Effector memory CD4-positive, alpha-beta T cell (primary cell): Measurements from ENCODE around the gene LRRFIP1.

Experiments used
- DNase-seq, 3 donors: peaks; one replicate each; pipeline ENCODE4 v3.0.0-alpha.2; 2020
- H3K27ac ChIP-seq: 2 replicates; pipeline ENCODE4 v1.7.0; 2013; ENCODE audit warnings: mild to moderate bottlenecking, low read length, moderate library complexity; ENCODE audit not compliant: insufficient read depth, poor library complexity, severe bottlenecking
- H3K27me3 ChIP-seq: replicated peaks from 2 replicates; pipeline ENCODE4 v1.7.0; 2013; ENCODE audit warnings: mild to moderate bottlenecking, low read length; ENCODE audit not compliant: insufficient read depth, control insufficient read depth, poor library complexity, severe bottlenecking
- H3K36me3 ChIP-seq: 2 replicates; pipeline ENCODE4 v1.7.0; 2013; ENCODE audit warnings: mild to moderate bottlenecking, low read length, moderate library complexity; ENCODE audit not compliant: control insufficient read depth, insufficient read depth
- H3K4me1 ChIP-seq: 2 replicates; pipeline ENCODE4 v1.7.0; 2013; ENCODE audit warnings: low read length, mild to moderate bottlenecking; ENCODE audit not compliant: control insufficient read depth, insufficient read depth, poor library complexity, severe bottlenecking
- H3K4me3 ChIP-seq: 2 replicates; pipeline ENCODE4 v1.7.0; 2013; ENCODE audit warnings: low read length, low read depth, mild to moderate bottlenecking; ENCODE audit not compliant: insufficient read depth, poor library complexity, severe bottlenecking
- H3K9me3 ChIP-seq: 2 replicates; pipeline ENCODE4 v1.7.0; 2013; ENCODE audit warnings: mild to moderate bottlenecking, low read length, moderate library complexity; ENCODE audit not compliant: control insufficient read depth

Gene LRRFIP1

DNA sequence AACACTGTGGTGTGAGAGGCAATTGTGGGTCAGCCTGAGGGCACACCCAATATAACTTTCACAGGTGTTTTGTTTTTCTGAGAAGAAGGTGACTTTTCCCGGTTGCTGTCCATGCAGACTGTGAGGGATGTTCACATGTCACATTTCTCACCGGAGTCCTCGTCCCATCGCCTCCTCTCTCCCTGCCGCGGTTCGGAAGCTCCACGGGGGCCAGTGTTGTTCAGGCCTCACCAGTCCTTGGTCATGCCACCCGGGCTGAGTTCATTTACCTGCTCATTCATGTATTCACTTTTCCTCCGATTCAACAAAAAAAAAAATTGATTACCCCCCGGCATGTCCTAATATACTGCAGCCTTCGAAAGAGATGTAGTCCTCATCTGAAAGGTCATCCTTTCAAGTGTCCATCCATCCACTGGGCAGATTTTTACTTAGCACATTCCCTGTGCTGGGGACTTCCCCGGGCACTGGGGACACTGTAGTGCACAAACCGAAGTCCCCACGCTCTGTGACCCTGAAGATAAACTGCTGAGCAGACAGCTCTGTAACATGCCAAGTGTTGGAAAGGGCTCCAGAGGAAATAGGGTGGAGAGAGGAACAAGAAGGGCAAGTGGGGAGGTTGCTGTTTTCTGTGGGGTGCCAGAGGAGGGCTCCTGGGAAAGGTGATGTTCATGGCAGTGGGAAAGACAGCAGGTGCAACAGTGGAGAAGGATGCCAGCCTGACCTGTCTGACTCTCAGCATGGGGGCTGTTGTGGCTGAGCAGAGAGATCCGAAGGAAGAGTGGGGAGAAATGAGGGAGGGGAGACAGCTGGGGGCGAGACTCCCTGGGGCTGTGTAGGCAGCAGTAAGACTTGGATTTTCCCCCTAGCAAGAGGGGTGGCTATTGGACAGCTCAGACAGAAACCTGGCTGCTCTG lies 22.4 kb downstream of the LRRFIP1 start:
- Histone ChIP-seq H3K4me1 (no peaks in the 10 kb centered on the region), H3K27ac (no peak overlapping the region), H3K9me3 (no peaks in the 10 kb centered on the region), H3K4me3 (no peak overlapping the region), H3K27me3 (no peaks in the 10 kb centered on the region), H3K36me3 (no peaks in the 10 kb centered on the region)
- DNase-seq: no peak

DNA sequence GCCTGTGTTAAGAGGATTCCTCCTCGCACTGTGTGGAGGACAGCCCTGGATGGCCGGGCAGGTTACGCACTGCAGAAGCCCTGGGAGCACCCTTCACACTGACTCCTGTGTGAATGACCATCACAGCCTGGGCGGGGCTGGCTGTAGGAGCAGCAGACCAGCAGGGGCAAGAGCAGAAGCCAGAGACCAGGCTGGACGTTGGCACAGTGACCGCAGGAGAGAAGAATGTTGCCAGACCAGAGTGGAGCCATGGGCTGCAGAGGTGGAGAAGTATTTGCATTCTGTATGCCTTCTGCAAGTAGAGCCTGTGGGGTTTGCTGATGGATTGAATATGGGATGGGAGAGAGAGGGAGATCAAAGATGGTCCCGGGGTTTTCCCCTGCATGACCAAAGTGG lies 23.1 kb downstream of the LRRFIP1 start:
- no peak for DNase-seq
- no peaks in the 10 kb centered on the region for H3K4me1 ChIP-seq
- H3K4me3 ChIP-seq: no peak overlapping the region
- H3K9me3 ChIP-seq: no peaks in the 10 kb centered on the region
- no peaks in the 10 kb centered on the region for H3K36me3 ChIP-seq
- no peak overlapping the region for H3K27ac ChIP-seq
- no peaks in the 10 kb centered on the region for H3K27me3 ChIP-seq

DNA sequence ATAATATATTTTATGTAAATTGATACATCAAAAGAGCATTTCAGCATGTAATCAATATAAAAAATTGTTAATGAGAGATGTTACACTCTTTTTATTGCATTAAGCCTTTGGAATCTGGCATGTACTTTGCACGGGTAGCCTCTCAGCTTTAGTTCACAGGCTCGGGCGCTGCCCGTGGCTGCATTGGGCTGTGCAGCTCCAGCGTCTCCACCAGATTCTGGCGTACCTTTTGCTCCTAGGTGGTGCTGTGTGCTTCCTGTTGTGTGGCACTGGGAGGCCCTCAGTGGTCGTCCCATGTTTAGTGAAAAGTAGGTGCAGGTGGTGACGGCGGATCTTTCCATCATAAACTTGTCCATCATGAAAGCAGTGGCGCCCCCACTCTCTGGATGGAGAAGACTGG lies 24.4 kb downstream of the LRRFIP1 start:
- Histone ChIP-seq H3K27ac (no peak overlapping the region), H3K27me3 (no peaks in the 10 kb centered on the region), H3K4me1 (no peaks in the 10 kb centered on the region), H3K9me3 (no peaks in the 10 kb centered on the region), H3K4me3 (no peak overlapping the region), H3K36me3 (no peaks in the 10 kb centered on the region)
- no peak for DNase-seq

DNA sequence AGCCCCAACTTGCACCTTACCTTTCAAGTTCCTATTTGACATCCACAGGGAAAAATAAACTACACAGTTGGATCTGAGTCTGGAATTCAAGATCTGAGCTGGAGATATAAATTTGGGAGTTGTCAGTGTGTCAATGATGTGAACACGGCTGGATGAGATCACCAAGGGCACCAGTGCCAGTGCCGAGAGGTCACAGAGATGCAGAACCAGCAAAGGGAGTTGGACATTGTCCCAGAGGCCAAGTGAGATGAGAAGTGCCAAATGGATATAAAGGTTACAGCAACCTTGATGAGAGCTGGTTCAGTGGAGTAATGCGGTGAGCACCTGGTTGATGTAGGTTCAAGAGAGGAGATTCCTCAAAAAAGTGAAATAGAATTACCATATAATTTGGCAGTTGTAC lies 24.8 kb downstream of the LRRFIP1 start:
- H3K36me3 ChIP-seq: no peaks in the 10 kb centered on the region
- H3K4me3 ChIP-seq: no peak overlapping the region
- no peaks in the 10 kb centered on the region for H3K9me3 ChIP-seq
- H3K4me1 ChIP-seq: no peaks in the 10 kb centered on the region
- DNase-seq: no peak
- H3K27ac ChIP-seq: no peak overlapping the region
- H3K27me3 ChIP-seq: no peaks in the 10 kb centered on the region

DNA sequence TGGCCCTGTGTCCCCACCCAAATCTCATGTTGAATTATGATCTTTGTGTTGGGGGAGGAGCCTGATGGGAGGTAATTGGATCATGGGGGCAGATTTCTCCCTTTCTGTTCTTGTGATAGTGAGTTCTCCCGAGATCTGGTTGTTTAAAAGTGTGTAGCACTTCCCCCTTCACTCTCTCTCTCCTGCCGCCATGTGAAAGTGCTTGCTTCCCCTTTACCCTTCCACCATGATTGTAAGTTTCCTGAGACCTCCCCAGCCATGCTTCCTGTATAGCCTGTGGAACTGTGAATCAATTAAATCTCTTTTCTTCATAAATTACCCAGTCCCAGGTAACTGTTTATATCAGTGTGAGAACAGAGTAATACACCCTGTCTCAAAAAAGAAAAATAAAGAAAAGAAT lies 25.5 kb downstream of the LRRFIP1 start:
- no peaks in the 10 kb centered on the region for H3K36me3 ChIP-seq
- no peaks in the 10 kb centered on the region for H3K9me3 ChIP-seq
- no peak overlapping the region for H3K27ac ChIP-seq
- DNase-seq: no peak
- H3K4me3 ChIP-seq: no peak overlapping the region
- H3K4me1 ChIP-seq: no peaks in the 10 kb centered on the region
- H3K27me3 ChIP-seq: no peaks in the 10 kb centered on the region

DNA sequence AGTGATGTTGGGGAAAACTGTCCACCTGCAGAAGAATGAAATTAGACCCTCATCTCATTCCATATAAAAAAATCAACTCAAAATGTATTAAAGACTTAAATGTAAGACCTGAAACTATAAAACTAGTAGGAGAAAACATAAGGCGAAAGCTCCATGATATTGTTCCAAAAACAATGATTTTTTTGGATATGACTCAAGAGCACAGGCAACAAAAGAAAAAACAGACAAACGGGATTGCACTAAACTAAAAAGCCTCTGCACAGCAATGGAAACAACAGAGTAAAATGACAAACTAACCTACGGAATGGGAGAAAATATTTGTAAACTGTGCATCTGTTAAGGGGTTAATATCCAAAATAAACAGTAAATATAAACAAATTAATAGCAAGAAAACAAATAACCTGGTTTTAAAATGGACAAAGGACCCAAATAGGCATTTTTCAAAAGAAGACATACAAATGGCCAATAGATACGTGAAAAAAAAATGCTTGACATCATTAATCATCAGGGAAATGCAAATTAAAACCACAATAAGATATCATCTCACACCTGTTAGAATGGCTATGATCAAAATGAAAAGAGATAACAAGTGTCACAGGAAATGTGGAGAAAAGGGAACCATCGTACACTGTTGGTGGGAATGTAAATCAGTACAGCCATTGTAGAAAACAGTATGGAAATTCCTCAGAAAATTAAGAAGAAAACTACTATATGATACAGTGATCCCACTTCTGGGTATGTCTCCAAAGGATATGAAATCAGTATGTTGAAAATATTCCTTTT lies 26.6 kb downstream of the LRRFIP1 start:
- DNase-seq: no peak
- no peak overlapping the region for H3K4me3 ChIP-seq
- no peak overlapping the region for H3K27ac ChIP-seq
- no peaks in the 10 kb centered on the region for H3K27me3 ChIP-seq
- no peaks in the 10 kb centered on the region for H3K36me3 ChIP-seq
- H3K9me3 ChIP-seq: no peaks in the 10 kb centered on the region
- H3K4me1 ChIP-seq: no peaks in the 10 kb centered on the region

DNA sequence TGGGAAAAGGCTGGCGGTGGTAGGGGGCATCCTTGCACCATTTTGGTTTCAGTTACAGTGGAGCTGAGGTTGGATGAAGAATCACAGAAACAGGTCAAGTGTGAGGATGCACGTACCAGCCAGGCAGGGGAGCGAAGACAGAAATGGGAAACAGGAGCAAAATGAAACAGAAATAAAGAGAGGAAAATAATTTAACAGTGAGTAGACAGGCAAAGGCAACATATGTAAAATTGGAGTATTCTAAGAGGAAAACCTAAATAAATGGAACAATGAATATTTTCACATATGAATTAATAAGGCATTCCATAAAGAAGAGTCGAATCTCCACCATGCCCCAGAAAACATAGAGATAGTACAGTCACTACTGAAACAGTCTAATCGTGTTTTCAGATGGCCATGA lies 29.7 kb downstream of the LRRFIP1 start:
- no peak overlapping the region for H3K4me3 ChIP-seq
- no peaks in the 10 kb centered on the region for H3K36me3 ChIP-seq
- no peak for DNase-seq
- H3K4me1 ChIP-seq: no peaks in the 10 kb centered on the region
- H3K27ac ChIP-seq: no peak overlapping the region
- H3K9me3 ChIP-seq: no peaks in the 10 kb centered on the region
- H3K27me3 ChIP-seq: no peaks in the 10 kb centered on the region

DNA sequence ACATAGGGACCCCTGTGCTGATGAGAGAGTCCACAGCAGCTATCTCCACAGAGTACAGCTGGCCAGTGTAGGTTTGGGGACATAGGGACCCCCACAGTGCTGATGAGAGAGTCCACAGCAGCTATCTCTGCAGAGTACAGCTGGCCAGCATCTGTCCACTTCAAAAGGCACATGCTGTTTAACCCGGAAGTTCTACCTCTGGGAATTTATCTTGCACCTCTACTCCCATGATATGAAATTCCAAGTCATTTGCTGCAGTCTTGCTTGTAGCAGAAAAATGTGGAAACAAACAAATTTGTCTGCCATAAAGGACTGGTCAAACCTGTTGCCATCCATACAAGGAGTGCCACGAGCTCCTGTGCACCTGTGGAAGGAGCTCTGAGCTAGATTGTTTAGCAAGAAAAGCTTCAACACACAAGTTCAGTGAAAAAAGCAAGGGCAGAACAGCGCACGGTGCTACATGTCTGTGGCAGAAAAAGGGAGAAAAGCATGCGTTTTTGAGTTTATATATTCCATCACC lies 33.1 kb downstream of the LRRFIP1 start:
- Histone ChIP-seq H3K4me3 (no peak overlapping the region), H3K27ac (no peak overlapping the region), H3K4me1 (no peaks in the 10 kb centered on the region), H3K36me3 (no peaks in the 10 kb centered on the region), H3K9me3 (no peaks in the 10 kb centered on the region), H3K27me3 (no peaks in the 10 kb centered on the region)
- DNase-seq: no peak

DNA sequence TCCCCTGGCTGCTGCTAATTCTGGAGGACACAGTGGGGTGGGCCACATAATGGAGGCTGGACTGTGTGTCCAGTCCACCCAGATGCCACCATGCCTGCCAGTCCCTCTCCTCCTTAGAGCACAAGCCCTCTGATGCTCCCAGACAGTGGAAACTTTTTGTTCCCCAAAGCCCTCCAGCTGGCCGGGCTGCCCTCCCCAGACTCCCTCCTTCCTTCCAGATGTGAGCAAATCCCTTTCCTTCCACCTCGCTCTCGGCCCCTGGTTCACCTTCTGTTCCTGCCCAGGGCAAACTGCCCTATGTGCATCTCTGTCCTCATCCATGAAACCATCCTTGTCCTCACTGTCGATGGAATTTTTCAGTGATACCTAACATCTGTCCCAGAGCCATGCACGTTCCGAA lies 33.9 kb downstream of the LRRFIP1 start:
- Histone ChIP-seq H3K4me3 (no peak overlapping the region), H3K9me3 (no peaks in the 10 kb centered on the region), H3K27me3 (no peaks in the 10 kb centered on the region), H3K36me3 (no peaks in the 10 kb centered on the region), H3K27ac (no peak overlapping the region), H3K4me1 (no peaks in the 10 kb centered on the region)
- no peak for DNase-seq

DNA sequence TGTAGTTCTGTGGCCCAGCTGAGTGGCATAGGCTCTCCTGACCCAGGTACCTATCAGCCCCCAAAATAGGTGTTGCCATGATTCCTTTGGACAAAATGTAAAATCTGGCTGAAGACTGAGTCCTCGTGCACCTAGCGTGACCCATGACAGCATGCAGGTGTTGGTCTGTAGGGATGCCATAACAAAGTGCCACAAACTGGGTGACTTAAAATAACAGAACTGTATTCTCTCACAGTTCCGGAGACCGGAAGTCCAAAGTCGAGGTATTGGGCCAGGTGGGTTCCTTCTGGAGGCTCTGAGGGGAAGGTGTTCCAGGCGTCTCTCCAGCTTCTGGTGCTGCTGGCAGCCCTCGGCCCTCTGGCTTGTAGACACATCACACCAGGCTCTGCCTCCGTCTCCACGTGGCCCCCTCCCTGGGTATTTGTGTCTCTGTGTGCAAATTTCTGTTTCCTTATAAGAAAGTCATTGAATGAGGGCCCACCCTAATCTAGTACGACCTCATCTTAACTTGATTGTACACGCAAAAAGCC lies 34.5 kb downstream of the LRRFIP1 start:
- no peak overlapping the region for H3K27ac ChIP-seq
- DNase-seq: no peak
- no peaks in the 10 kb centered on the region for H3K9me3 ChIP-seq
- no peak overlapping the region for H3K4me3 ChIP-seq
- H3K4me1 ChIP-seq: no peaks in the 10 kb centered on the region
- no peaks in the 10 kb centered on the region for H3K27me3 ChIP-seq
- no peaks in the 10 kb centered on the region for H3K36me3 ChIP-seq
